Measurements from ENCODE around the gene SYCP2. TPM values are rescaled to one million over a fixed set of nuclear protein-coding genes. Genes with fewer than 3 reads are reported as not detected.
A peak's percentile ranks its signal among the peaks of the same experiment; 100 is the strongest.

Gene SYCP2
- total and polyA plus RNA-seq, 9 donors = 0.48 to 1.9 (median 0.72) TPM

DNA sequence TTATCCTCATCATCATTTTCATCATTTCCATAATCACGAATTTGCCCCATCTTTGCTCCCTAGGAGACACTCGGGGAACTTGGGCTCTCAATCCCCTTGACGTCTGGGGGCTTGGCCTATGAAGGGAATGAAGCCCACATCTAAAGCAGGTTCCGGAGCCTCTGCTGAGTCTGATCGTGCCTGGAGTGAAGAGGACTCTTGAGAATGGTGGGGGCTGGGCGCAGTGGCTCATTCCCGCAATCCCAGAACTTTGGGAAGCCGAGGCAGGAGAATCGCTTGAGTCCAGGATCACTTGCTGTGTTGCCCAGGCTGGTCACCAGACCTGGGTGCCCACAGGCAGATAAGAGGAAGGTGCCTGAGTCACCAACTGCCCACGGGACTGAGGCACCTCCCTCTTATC, 114.5 kb downstream of the SYCP2 start:
- no peaks in the 10 kb centered on the region for H3K9me3 ChIP-seq
- no peak overlapping the region for H3K4me3 ChIP-seq
- no peaks in the 10 kb centered on the region for H3K36me3 ChIP-seq
- WGBS, 3 donors = 95 to 96% (median 95%) methylated on average over 10 of the region's 10 CpGs
- DNase-seq = no peak
- H3K27ac ChIP-seq = no peak overlapping the region
- H3K27me3 ChIP-seq = no peaks in the 10 kb centered on the region
- intact Hi-C loops (cut with DNase I) = no loop called here
- peaks cover 8% of the 10 kb centered on the region for H3K4me1 ChIP-seq (ENCODE audit: insufficient read depth)
- no peak for TF ChIP-seq POLR2A (IDR thresholded peaks at IDR 0.05)

DNA sequence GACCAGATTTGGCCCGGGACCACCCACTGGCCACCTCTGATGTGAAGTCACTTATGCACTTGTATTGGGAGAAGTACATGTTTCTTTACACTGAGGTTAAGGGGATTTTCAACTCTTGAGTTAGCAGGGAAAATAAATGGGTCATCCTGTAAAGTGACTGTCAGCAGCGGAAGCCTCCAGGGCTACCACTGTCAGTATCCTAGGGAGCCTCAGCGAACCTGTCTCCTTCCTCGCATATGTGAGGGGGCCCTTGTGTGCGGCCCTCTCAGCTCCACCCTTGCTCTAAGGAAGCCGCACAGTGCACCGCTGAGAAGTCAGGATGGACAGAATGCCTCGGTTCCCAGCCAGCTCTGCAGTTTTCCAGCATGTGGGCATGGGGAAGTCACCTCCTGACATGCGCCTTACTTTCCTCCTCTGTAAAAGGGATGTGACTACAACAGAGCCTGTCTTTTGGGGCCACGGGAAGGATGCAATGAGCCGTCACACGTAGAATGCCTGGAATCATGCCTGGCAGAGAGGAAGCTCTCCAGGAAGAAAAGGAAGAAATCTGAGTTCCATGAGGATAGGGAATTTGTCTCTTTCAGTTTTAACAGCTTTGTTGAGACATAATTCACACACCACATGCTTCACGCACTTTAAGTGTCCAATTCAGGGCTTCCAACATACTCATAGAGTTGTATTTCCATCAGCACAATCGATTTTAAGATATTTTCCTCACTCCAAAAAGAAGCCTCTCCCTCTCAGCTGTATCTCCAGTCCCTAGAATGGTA, 115.4 kb downstream of the SYCP2 start:
- WGBS, 3 donors = 91 to 92% (median 91%) methylated on average over 14 of the region's 14 CpGs
- no peak for TF ChIP-seq EP300 (IDR thresholded peaks at IDR 0.05)
- no peak for TF ChIP-seq POLR2A (IDR thresholded peaks at IDR 0.05)
- TF ChIP-seq, protein P1, sequence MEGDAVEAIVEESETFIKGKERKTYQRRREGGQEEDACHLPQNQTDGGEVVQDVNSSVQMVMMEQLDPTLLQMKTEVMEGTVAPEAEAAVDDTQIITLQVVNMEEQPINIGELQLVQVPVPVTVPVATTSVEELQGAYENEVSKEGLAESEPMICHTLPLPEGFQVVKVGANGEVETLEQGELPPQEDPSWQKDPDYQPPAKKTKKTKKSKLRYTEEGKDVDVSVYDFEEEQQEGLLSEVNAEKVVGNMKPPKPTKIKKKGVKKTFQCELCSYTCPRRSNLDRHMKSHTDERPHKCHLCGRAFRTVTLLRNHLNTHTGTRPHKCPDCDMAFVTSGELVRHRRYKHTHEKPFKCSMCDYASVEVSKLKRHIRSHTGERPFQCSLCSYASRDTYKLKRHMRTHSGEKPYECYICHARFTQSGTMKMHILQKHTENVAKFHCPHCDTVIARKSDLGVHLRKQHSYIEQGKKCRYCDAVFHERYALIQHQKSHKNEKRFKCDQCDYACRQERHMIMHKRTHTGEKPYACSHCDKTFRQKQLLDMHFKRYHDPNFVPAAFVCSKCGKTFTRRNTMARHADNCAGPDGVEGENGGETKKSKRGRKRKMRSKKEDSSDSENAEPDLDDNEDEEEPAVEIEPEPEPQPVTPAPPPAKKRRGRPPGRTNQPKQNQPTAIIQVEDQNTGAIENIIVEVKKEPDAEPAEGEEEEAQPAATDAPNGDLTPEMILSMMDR (IDR thresholded peaks at IDR 0.05) = no peak
- H3K4me3 ChIP-seq = no peak overlapping the region
- H3K9me3 ChIP-seq = no peaks in the 10 kb centered on the region
- H3K27ac ChIP-seq = no peak overlapping the region
- no peaks in the 10 kb centered on the region for H3K36me3 ChIP-seq
- DNase-seq = no peak
- no peaks in the 10 kb centered on the region for H3K27me3 ChIP-seq
- intact Hi-C loops (cut with DNase I) = no loop called here
- H3K4me1 ChIP-seq (ENCODE audit: insufficient read depth) = peaks cover 8% of the 10 kb centered on the region

DNA sequence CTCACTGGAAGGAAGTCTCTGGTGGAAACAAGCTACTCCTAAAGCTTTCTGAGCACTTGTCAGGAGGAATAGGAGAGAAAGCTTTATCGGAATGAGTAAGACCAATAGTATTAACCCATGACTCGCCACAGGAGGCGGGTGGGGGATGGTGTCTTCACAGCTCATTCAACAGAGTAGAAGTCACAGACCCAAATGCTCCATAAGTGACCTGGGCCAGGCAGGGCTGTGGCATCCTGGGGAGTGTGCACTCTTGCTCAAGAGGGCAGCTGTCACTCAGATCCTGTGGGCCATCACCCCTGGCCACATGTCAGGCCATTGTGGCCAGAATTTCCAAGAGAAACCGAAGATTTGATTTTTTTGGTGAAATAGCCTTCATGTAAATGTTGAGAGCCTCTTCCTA, 116.0 kb downstream of the SYCP2 start:
- H3K27me3 ChIP-seq = no peaks in the 10 kb centered on the region
- no peak overlapping the region for H3K4me3 ChIP-seq
- H3K36me3 ChIP-seq = no peaks in the 10 kb centered on the region
- H3K27ac ChIP-seq = no peak overlapping the region
- H3K9me3 ChIP-seq = no peaks in the 10 kb centered on the region
- WGBS, 3 donors = 82 to 97% (median 89%) methylated on average over 4 of the region's 4 CpGs
- TF ChIP-seq POLR2A (IDR thresholded peaks at IDR 0.05) = no peak
- TF ChIP-seq, protein P1 (IDR thresholded peaks at IDR 0.05) = no peak
- no peak for TF ChIP-seq EP300 (IDR thresholded peaks at IDR 0.05)
- intact Hi-C loops (cut with DNase I) = no loop called here
- peaks cover 8% of the 10 kb centered on the region for H3K4me1 ChIP-seq (ENCODE audit: insufficient read depth)
- no peak for DNase-seq

DNA sequence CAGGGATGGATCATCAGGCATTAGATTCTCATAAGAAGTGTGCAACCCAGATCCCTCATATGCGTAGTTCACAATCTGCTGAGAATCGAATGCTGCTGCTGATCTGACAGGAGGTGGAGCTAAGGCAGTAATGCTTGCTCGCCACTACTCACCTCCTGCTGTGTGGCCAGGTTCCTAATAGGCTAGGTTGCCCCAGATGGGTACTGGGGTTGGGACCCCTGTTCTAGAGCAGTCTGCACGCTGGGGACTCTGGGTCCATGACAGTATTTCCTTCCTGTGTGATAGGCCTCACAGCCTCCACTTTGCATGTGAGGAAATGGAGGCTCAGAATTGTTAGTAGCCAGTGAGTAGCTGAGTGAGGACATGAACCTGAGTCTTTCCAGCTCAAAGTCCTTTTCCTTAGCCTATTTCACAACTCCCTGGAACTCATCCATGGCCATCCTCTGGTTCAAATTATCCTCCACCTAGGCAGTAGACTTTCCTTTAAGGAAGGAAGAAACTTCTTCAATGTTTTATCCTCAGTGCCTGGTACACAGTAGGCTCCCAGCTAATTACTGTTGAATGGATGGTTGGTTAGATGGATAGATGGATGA, 117.2 kb downstream of the SYCP2 start:
- intact Hi-C loops (cut with DNase I) = no loop called here
- Histone ChIP-seq H3K27ac (no peak overlapping the region), H3K9me3 (no peaks in the 10 kb centered on the region), H3K27me3 (no peaks in the 10 kb centered on the region), H3K36me3 (no peaks in the 10 kb centered on the region), H3K4me1 (ENCODE audit: insufficient read depth) (peaks cover 8% of the 10 kb centered on the region), H3K4me3 (no peak overlapping the region)
- no peak for DNase-seq
- no peak for TF ChIP-seq EP300 (IDR thresholded peaks at IDR 0.05)
- TF ChIP-seq, protein P1 (IDR thresholded peaks at IDR 0.05) = no peak
- 95 to 98% (median 97%) methylated on average over 4 of the region's 4 CpGs for WGBS, 3 donors

DNA sequence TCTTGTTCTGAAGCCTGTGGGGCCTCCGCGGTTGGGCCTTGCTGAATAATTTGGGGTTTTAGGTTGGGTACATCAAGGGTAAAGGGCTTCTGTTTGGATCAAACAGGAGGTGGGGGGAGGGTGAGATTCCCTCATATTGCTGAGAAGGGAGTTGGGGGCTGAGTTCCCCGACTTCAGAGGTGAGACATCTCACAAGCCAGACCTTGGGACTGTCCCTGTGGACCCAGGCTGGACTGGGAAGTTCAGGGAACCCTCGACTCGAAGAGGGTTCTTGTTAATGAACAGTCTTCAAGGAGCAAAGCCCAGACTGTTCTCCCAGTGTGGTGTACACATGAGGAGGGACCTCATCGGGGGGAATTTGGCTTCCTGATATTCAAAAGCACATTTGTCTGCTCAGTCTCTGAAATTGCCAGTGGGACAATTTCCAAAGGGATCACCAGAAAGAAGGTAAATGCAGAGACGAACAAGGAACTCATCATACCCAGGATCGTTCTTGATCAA, 118.5 kb downstream of the SYCP2 start:
- peak in 1 of 5 donors; percentile 4 for DNase-seq
- Histone ChIP-seq H3K27me3 (no peaks in the 10 kb centered on the region), H3K9me3 (no peaks in the 10 kb centered on the region), H3K36me3 (no peaks in the 10 kb centered on the region), H3K4me3 (no peak overlapping the region), H3K27ac (no peak overlapping the region), H3K4me1 (ENCODE audit: insufficient read depth) (peaks cover 5% of the 10 kb centered on the region)
- no peak for TF ChIP-seq EP300 (IDR thresholded peaks at IDR 0.05)
- no peak for TF ChIP-seq POLR2A (IDR thresholded peaks at IDR 0.05)
- TF ChIP-seq, protein P1 (IDR thresholded peaks at IDR 0.05) = no peak
- intact Hi-C loops (cut with DNase I) = no loop called here
- WGBS, 3 donors = 52 to 66% (median 62%) methylated on average over 8 of the region's 8 CpGs

Measured in ovary (tissue), 9 donors.